Hepatocyte (in vitro differentiated cells): ENCODE measurements around the gene GPHN. TPM values are rescaled to one million over a fixed set of nuclear protein-coding genes. Genes with fewer than 3 reads are reported as not detected.

Experiments used
- DNase-seq: peaks from one replicate; pipeline ENCODE4 v3.0.0-alpha.2; 2016; ENCODE audit warnings: low spot score
- H2AFZ ChIP-seq: fragments of 200-600 bp; sonication (generic); 2 replicates; pipeline ENCODE4 v1.6.0; 2016; ENCODE audit warnings: antibody characterized with exemption, mild to moderate bottlenecking
- H3K27ac ChIP-seq: fragments of 200-600 bp; sonication (generic); 2 replicates; pipeline ENCODE4 v1.5.1; 2016; ENCODE audit warnings: mild to moderate bottlenecking
- H3K27me3 ChIP-seq: fragments of 200-600 bp; sonication (generic); 2 replicates; pipeline ENCODE4 v1.6.1; 2016
- H3K36me3 ChIP-seq: fragments of 200-600 bp; sonication (generic); replicated peaks from 2 replicates; pipeline ENCODE4 v1.5.1; 2016; ENCODE audit warnings: low read depth; ENCODE audit not compliant: insufficient read depth
- H3K4me1 ChIP-seq: fragments of 200-600 bp; sonication (generic); 2 replicates; pipeline ENCODE4 v1.5.1; 2016; ENCODE audit warnings: mild to moderate bottlenecking, moderate library complexity; ENCODE audit not compliant: insufficient read depth
- H3K4me2 ChIP-seq: fragments of 200-600 bp; sonication (generic); 2 replicates; pipeline ENCODE4 v1.6.0; 2016
- H3K4me3 ChIP-seq: fragments of 200-600 bp; sonication (generic); 2 replicates; pipeline ENCODE4 v1.5.1; 2016; ENCODE audit warnings: mild to moderate bottlenecking
- H3K79me2 ChIP-seq: fragments of 200-600 bp; sonication (generic); 2 replicates; pipeline ENCODE4 v1.6.0; 2017; ENCODE audit warnings: mild to moderate bottlenecking
- H3K9me2 ChIP-seq: fragments of 200-600 bp; sonication (generic); replicated peaks from 2 replicates; pipeline ENCODE4 v1.6.0; 2017; ENCODE audit warnings: mild to moderate bottlenecking; ENCODE audit not compliant: insufficient read depth
- H3K9me3 ChIP-seq: fragments of 200-600 bp; sonication (generic); 2 replicates; pipeline ENCODE4 v1.5.1; 2016; ENCODE audit warnings: low read depth, mild to moderate bottlenecking
- H4K20me1 ChIP-seq: fragments of 200-600 bp; sonication (generic); 2 replicates; pipeline ENCODE4 v1.6.0; 2016; ENCODE audit warnings: mild to moderate bottlenecking; ENCODE audit not compliant: insufficient read depth, poor library complexity, severe bottlenecking
- CTCF ChIP-seq: fragments of 200-600 bp; sonication (generic); IDR thresholded peaks from 2 replicates; pipeline ENCODE4 v1.5.1; 2016; ENCODE audit warnings: antibody characterized with exemption, mild to moderate bottlenecking; ENCODE audit not compliant: poor library complexity
- EZH2 ChIP-seq: fragments of 200-600 bp; sonication (generic); IDR thresholded peaks from 2 replicates; pipeline ENCODE4 v1.6.1; 2016; ENCODE audit warnings: antibody characterized with exemption, mild to moderate bottlenecking, borderline replicate concordance
- EZH2phosphoT487 ChIP-seq: fragments of 200-600 bp; sonication (generic); IDR thresholded peaks from one replicate; pipeline ENCODE4 v1.6.1; 2018; ENCODE audit warnings: antibody characterized with exemption, mild to moderate bottlenecking, low read depth, moderate library complexity; ENCODE audit not compliant: unreplicated experiment, severe bottlenecking
- WGBS: methylation state at CpG from one replicate; pipeline ENCODE4 v1.1.6; 2016; ENCODE audit warnings: low lambda C conversion rate; ENCODE audit errors: missing lambda C conversion rate; 5-methylcytosine and 5-hydroxymethylcytosine counted together
- polyA plus RNA-seq: library from polyadenylated mRNA; unstranded; fragments of >200 nt; fragmentation: Nextera tagmentation; extraction: Ambion mirVana; gene quantifications from 2 replicates; pipeline ENCODE4 v1.2.1, GENCODE V29; 2016
- total RNA-seq: library from RNA; depleted of rRNA; stranded (reverse); fragments of >200 nt; gene quantifications from 2 replicates; pipeline ENCODE4 v1.2.3, GENCODE V29; 2014

Gene GPHN
- total and polyA plus RNA-seq, 2 experiments from 2014 or later: 9.3 to 10.7 TPM

GRCh38 chr14:66641861-66642635, 134.1 kb downstream of the GPHN start:
- DNase-seq: no peak
- no peaks in the 10 kb centered on the region for H3K9me3 ChIP-seq
- no peaks in the 10 kb centered on the region for H4K20me1 ChIP-seq
- H3K79me2 ChIP-seq: peaks cover 5% of the 10 kb centered on the region
- no peak overlapping the region for H3K4me3 ChIP-seq
- WGBS: 82% methylated on average over 2 of the region's 2 CpGs
- H3K27me3 ChIP-seq: no peaks in the 10 kb centered on the region
- TF ChIP-seq EZH2 (no peak), CTCF (no peak), EZH2phosphoT487 (no peak)
- no peaks in the 10 kb centered on the region for H3K36me3 ChIP-seq
- H3K4me2 ChIP-seq: no peak overlapping the region
- no peaks in the 10 kb centered on the region for H3K4me1 ChIP-seq
- no peak overlapping the region for H2AFZ ChIP-seq
- H3K9me2 ChIP-seq: no peaks in the 10 kb centered on the region
- no peak overlapping the region for H3K27ac ChIP-seq

- no peaks in the 10 kb centered on the region for H3K27me3 ChIP-seq
- no peak for DNase-seq
- H3K4me1 ChIP-seq: no peaks in the 10 kb centered on the region
- no peak overlapping the region for H2AFZ ChIP-seq
- no peaks in the 10 kb centered on the region for H3K9me2 ChIP-seq
- no peak overlapping the region for H3K27ac ChIP-seq
- H3K9me3 ChIP-seq: no peaks in the 10 kb centered on the region
- peaks cover 8% of the 10 kb centered on the region for H3K79me2 ChIP-seq
- H4K20me1 ChIP-seq: no peaks in the 10 kb centered on the region
- TF ChIP-seq EZH2 (no peak), CTCF (no peak), EZH2phosphoT487 (no peak)
- H3K4me2 ChIP-seq: no peak overlapping the region
- no peak overlapping the region for H3K4me3 ChIP-seq
- no peaks in the 10 kb centered on the region for H3K36me3 ChIP-seq
Observed at GRCh38 chr14:66643344-66643743, 135.4 kb downstream of the GPHN start.

GRCh38 chr14:66645716-66646115, 137.8 kb downstream of the GPHN start:
- H3K9me2 ChIP-seq: no peaks in the 10 kb centered on the region
- no peak overlapping the region for H3K4me3 ChIP-seq
- TF ChIP-seq CTCF (no peak), EZH2 (no peak), EZH2phosphoT487 (no peak)
- peaks cover 8% of the 10 kb centered on the region for H3K79me2 ChIP-seq
- H3K36me3 ChIP-seq: no peaks in the 10 kb centered on the region
- no peaks in the 10 kb centered on the region for H3K27me3 ChIP-seq
- no peak for DNase-seq
- no peak overlapping the region for H2AFZ ChIP-seq
- H3K4me2 ChIP-seq: no peak overlapping the region
- no peaks in the 10 kb centered on the region for H3K9me3 ChIP-seq
- no peak overlapping the region for H3K27ac ChIP-seq
- 82% methylated on average over 1 of the region's 1 CpG for WGBS
- no peaks in the 10 kb centered on the region for H3K4me1 ChIP-seq
- H4K20me1 ChIP-seq: no peaks in the 10 kb centered on the region
